ENCODE data around the gene BCR. TPM values are rescaled to one million over a fixed set of nuclear protein-coding genes. Genes with fewer than 3 reads are reported as not detected.

The BCR gene
- polyA plus RNA-seq, 1 experiment, result 24.0 TPM

DNA sequence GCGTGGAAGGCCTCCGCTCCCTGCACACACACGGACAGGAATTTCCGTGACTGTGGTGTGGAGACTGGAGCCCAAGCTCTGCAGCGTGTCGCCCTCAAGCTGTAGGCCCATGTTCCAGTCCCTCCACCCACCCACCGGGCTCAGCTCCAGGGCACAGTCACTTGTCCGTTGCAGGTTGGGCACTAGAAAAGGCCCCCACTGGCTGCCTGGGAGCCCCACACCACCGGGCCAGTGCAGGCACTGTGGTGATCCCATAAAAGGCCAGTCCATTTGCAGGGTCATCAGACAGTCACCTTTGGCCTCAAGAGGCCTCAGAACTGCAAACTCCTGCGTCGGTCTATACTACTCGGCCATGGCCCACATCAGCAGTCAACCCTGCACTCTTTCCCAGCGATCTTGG, 18.7 kb upstream of the BCR start:
- POLR2A ChIA-PET, result no interaction called here
- TF ChIP-seq, protein P1, sequence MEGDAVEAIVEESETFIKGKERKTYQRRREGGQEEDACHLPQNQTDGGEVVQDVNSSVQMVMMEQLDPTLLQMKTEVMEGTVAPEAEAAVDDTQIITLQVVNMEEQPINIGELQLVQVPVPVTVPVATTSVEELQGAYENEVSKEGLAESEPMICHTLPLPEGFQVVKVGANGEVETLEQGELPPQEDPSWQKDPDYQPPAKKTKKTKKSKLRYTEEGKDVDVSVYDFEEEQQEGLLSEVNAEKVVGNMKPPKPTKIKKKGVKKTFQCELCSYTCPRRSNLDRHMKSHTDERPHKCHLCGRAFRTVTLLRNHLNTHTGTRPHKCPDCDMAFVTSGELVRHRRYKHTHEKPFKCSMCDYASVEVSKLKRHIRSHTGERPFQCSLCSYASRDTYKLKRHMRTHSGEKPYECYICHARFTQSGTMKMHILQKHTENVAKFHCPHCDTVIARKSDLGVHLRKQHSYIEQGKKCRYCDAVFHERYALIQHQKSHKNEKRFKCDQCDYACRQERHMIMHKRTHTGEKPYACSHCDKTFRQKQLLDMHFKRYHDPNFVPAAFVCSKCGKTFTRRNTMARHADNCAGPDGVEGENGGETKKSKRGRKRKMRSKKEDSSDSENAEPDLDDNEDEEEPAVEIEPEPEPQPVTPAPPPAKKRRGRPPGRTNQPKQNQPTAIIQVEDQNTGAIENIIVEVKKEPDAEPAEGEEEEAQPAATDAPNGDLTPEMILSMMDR (IDR thresholded peaks at IDR 0.05; ENCODE audit: insufficient read depth, low read depth, low read length), result no peak
- CTCF ChIA-PET, result no interaction called here
- no peaks in the 10 kb centered on the region; the same call in none of the 2 replicates for H3K36me3 ChIP-seq (ENCODE audit: control insufficient read depth, insufficient read depth, low read length)
- peaks cover 2% of the 10 kb centered on the region for H3K27me3 ChIP-seq (ENCODE audit: control insufficient read depth, insufficient read depth, low read length)
- no peak overlapping the region for H3K4me3 ChIP-seq (ENCODE audit: low read depth, low read length)
- DNase-seq (ENCODE audit: low read depth), result no peak

DNA sequence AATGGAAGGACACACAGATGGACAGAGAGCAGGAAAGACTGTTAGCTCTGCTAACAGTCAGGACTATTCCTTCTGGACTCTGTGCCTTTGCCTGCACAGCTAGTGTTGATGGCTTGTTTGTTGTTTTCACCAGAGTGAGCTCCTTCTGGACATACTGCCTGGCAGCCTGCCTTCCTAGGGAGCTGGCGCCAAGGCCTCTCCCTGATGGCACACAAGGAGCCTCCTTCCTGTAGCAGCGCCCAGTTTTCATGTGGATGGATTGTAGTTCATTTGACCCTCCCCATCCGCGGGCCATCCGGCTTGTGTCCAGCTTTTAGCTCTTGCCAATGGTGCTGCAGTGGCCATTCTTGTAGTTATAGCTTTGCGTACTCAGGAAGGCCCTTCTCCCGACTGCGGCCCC, 16.6 kb upstream of the BCR start:
- no peak for DNase-seq (ENCODE audit: low read depth)
- ChIA-PET POLR2A (no interaction called here), CTCF (interaction anchor here (0.7 to 1.4 kb wide), 6 partner anchors 9 to 706 kb away, joined by 3 to 8 read pairs (median 4); no protein-coding TSS in a partner anchor)

DNA sequence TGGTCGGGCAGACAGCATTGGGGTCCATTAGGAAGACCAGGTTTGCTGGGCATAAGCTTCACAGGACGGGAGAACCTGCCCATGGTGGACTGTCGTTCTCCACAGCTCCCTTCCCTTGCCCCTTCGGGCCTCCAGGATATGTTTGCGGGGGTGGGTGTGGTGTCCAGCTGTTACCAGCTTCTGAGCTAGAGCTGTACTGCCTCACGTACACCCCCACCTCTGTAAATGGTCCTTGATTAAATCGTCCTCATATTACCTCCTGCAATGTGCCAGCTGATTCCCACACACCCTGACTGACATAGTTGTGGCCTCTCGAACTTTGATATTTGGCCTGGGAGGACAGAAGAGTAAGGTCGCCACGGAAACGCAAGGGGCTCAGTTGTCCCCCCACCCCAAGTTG, 16.2 kb upstream of the BCR start:
- CTCF ChIA-PET, result interaction anchor here (0.7 to 1.4 kb wide), 6 partner anchors 9 to 706 kb away, joined by 3 to 8 read pairs (median 4); no protein-coding TSS in a partner anchor
- POLR2A ChIA-PET, result no interaction called here
- TF ChIP-seq, protein P1 (IDR thresholded peaks at IDR 0.05; ENCODE audit: insufficient read depth, low read depth, low read length), result no peak
- peaks cover 2% of the 10 kb centered on the region for H3K27me3 ChIP-seq (ENCODE audit: control insufficient read depth, insufficient read depth, low read length)
- H3K36me3 ChIP-seq (ENCODE audit: control insufficient read depth, insufficient read depth, low read length), result no peaks in the 10 kb centered on the region; the same call in 1 of the 2 replicates
- DNase-seq (ENCODE audit: low read depth), result no peak
- no peak overlapping the region for H3K4me3 ChIP-seq (ENCODE audit: low read depth, low read length)

More for the DNA sequence above, 16.6 kb upstream of the BCR start:
- Histone ChIP-seq H3K27me3 (ENCODE audit: control insufficient read depth, insufficient read depth, low read length) (peaks cover 2% of the 10 kb centered on the region), H3K4me3 (ENCODE audit: low read depth, low read length) (no peak overlapping the region), H3K36me3 (ENCODE audit: control insufficient read depth, insufficient read depth, low read length) (no peaks in the 10 kb centered on the region; the same call in 1 of the 2 replicates)
- TF ChIP-seq, protein P1 (IDR thresholded peaks at IDR 0.05; ENCODE audit: insufficient read depth, low read depth, low read length), result no peak

DNA sequence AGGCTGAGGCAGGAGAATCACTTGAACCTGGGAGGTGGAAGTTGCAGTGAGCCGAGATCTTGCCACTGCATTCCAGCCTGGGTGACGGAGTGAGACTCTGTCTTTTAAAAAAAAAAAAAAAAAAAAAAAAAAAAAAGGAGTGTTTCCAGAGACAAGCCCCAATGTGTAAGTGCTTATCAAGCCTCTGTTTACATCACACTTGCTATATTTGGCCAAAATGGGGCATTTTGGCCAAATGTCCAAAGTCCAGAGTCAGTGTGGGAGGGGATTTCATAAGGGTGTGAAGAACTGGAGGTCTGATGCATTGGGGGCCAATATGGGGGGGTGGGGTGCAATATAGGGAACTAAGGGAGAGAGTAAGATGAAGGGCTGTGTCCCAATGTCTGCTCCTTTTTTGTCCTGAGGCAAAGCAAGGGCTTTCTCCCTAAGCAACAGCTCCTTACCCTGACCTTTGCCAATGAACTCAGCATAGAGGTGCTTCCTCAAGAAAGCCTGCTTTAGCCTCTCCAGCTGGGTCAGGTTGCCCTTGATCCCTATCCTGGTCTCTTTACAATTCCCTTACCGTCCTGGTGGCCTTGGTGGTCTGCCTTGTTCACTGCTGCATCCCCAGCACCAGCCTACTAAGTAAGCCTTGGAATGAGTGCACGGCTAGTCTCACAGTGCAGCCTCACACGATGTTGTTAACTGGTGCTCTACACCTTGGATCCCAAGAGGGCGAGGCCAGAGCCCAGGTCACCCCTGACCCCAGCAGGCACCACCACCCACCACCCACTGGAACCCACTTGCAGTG, 14.1 kb upstream of the BCR start:
- no peak overlapping the region for H3K4me3 ChIP-seq (ENCODE audit: low read depth, low read length)
- TF ChIP-seq, protein P1 (IDR thresholded peaks at IDR 0.05; ENCODE audit: insufficient read depth, low read depth, low read length), result no peak
- no peak for DNase-seq (ENCODE audit: low read depth)
- no peaks in the 10 kb centered on the region; the same call in 1 of the 2 replicates for H3K36me3 ChIP-seq (ENCODE audit: control insufficient read depth, insufficient read depth, low read length)
- H3K27me3 ChIP-seq (ENCODE audit: control insufficient read depth, insufficient read depth, low read length), result peaks cover 2% of the 10 kb centered on the region
- POLR2A ChIA-PET, result no interaction called here
- CTCF ChIA-PET, result interaction anchor here (0.9 to 1.4 kb wide), 5 partner anchors 8 to 220 kb away, joined by 3 to 6 read pairs (median 3); no protein-coding TSS in a partner anchor

DNA sequence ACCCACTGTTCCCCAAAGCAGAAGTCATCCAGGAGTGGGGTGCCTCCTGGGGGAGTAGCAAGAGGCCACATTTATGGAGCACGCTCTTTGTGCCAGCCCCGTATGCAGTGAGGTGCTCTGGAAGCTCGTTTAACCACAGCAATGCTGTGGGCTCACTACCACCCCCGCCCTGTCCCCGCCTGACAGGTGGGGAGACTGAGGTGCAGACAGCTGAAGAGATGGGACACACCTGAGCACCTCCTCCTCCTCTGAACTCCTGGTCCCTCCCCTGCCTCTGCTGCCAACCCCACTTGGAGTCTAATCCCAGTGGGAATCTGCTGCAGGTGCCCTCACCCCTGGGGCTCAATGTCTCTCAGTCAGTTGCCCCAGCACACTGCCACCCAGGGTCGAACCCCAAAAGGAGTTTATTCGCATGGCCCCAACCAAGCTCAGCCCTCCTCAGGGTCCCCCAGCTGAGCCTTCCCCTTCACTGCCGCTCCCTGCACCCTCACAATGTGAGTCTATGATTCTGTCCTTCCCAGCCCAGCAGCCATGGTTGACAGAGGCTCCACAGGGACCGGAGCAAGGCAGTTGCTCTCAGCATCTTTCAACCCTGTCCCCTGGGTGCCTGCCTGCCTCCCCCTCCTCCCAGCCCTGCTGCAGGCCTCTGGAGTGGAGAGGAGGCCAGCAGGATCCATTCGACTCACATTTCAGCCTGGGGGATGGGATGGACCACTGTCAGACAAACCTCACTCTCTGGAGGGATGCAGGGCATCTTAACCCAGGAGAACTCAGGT, 13.3 kb upstream of the BCR start:
- CTCF ChIA-PET, result interaction anchor here (0.6 to 1.2 kb wide), 5 partner anchors 11 to 219 kb away, joined by 3 read pairs; no protein-coding TSS in a partner anchor
- no peak for DNase-seq (ENCODE audit: low read depth)
- POLR2A ChIA-PET, result no interaction called here

More for the DNA sequence above, 13.3 kb upstream of the BCR start:
- H3K27me3 ChIP-seq (ENCODE audit: control insufficient read depth, insufficient read depth, low read length), result peaks cover 2% of the 10 kb centered on the region
- no peak overlapping the region for H3K4me3 ChIP-seq (ENCODE audit: low read depth, low read length)
- TF ChIP-seq, protein P1 (IDR thresholded peaks at IDR 0.05; ENCODE audit: insufficient read depth, low read depth, low read length), result no peak
- no peaks in the 10 kb centered on the region for H3K36me3 ChIP-seq (ENCODE audit: control insufficient read depth, insufficient read depth, low read length)
